Measurements from ENCODE around the gene MUC16.

GRCh38 chr19:9008667-9009066, 1.5 kb downstream of the MUC16 start:
- no peak for TF ChIP-seq CTCF (IDR thresholded peaks at IDR 0.05)
- TF ChIP-seq POLR2A (IDR thresholded peaks at IDR 0.05), result no peak
